PC-9 (cell line): ENCODE data around the gene ULK2. TPM values are rescaled to one million over a fixed set of nuclear protein-coding genes. Genes with fewer than 3 reads are reported as not detected.

Experiments used
- BruUV-seq: library from RNA; stranded (reverse); fragments of 400-500 nt; replicated peaks from 2 replicates; lab custom pipeline; 2021; lab: Mats Ljungman, UMichigan
- CTCF ChIA-PET: fragments of 300-600 bp; sonication (Branson Sonifier 250); formaldehyde crosslinking; loops from one replicate; lab custom pipeline; 2022; ENCODE audit warnings: antibody characterized with exemption; lab: Charles Lee
- POLR2A ChIA-PET: fragments of 300-600 bp; sonication (Branson Sonifier 250); formaldehyde crosslinking; loops from one replicate; lab custom pipeline; 2022; ENCODE audit warnings: antibody characterized with exemption; ENCODE audit not compliant: unreplicated experiment; lab: Charles Lee
- DNase-seq, 2 experiments: peaks; one replicate each; pipeline versions ENCODE4 v3.0.0 to v3.0.0-alpha.2; 2015 to 2022; ENCODE audit warnings: mixed read lengths in 1 of 2
- H2AFZ ChIP-seq: fragments of 200-600 bp; sonication (generic); 2 replicates; pipeline ENCODE4 v1.8.1; 2017; ENCODE audit warnings: antibody characterized with exemption
- H3F3A ChIP-seq: fragments of 200-600 bp; sonication (generic); 2 replicates; pipeline ENCODE4 v1.8.1; 2017; ENCODE audit warnings: antibody characterized with exemption, mild to moderate bottlenecking, low read depth; ENCODE audit not compliant: insufficient read depth
- H3K27ac ChIP-seq: fragments of 200-600 bp; sonication (generic); 2 replicates; pipeline ENCODE4 v1.6.1; 2016; ENCODE audit warnings: mixed run types
- H3K27me3 ChIP-seq: fragments of 200-600 bp; sonication (generic); 2 replicates; pipeline ENCODE4 v1.6.1; 2016; ENCODE audit warnings: low read depth, mixed run types; ENCODE audit not compliant: insufficient read depth
- H3K36me3 ChIP-seq: fragments of 200-600 bp; sonication (generic); 2 replicates; pipeline ENCODE4 v1.6.1; 2016; ENCODE audit warnings: low read depth, mixed run types
- H3K4me1 ChIP-seq: fragments of 200-600 bp; sonication (generic); replicated peaks from 2 replicates; pipeline ENCODE4 v1.6.1; 2016; ENCODE audit warnings: mixed run types; ENCODE audit not compliant: insufficient read depth
- H3K4me2 ChIP-seq: fragments of 200-600 bp; sonication (generic); 2 replicates; pipeline ENCODE4 v1.6.1; 2017; ENCODE audit warnings: mixed run types
- H3K4me3 ChIP-seq: fragments of 200-600 bp; sonication (generic); 2 replicates; pipeline ENCODE4 v1.6.1; 2016; ENCODE audit warnings: mixed run types
- H3K79me2 ChIP-seq: fragments of 200-600 bp; sonication (generic); 2 replicates; pipeline ENCODE4 v1.6.1; 2017; ENCODE audit warnings: low read depth, mixed run types
- H3K9me2 ChIP-seq: fragments of 200-600 bp; sonication (generic); 2 replicates; pipeline ENCODE4 v1.8.1; 2017; ENCODE audit warnings: mild to moderate bottlenecking; ENCODE audit not compliant: insufficient read depth
- H3K9me3 ChIP-seq: fragments of 200-600 bp; sonication (generic); 2 replicates; pipeline ENCODE4 v1.8.1; 2016; ENCODE audit warnings: low read depth; ENCODE audit not compliant: insufficient read depth
- H4K20me1 ChIP-seq: fragments of 200-600 bp; sonication (generic); 2 replicates; pipeline ENCODE4 v1.8.1; 2017; ENCODE audit not compliant: insufficient read depth
- EZH2 ChIP-seq: fragments of 200-600 bp; sonication (generic); IDR thresholded peaks from 2 replicates; pipeline ENCODE4 v1.8.0; 2017; ENCODE audit warnings: antibody characterized with exemption, low read depth
- intact Hi-C: fragments of 100-400 bp; cut with micrococcal nuclease; formaldehyde crosslinking; loops from one replicate; pipeline ENCODE4 v1.10.0; 2022; ENCODE audit not compliant: unreplicated experiment
- total RNA-seq: library from RNA; stranded (reverse); gene quantifications from 2 replicates; pipeline ENCODE4 v1.2.3, GENCODE V29; 2021
- TF ChIP-seq, protein P1 (sequence below): fragments of 200-600 bp; sonication (generic); conservative IDR thresholded peaks from 2 replicates; pipeline ENCODE4 v1.6.1; 2017; ENCODE audit warnings: mixed run types, antibody characterized with exemption, mild to moderate bottlenecking, moderate library complexity

The ULK2 gene
- total RNA-seq, 1 experiment from 2014 or later, result 8.7 TPM

DNA sequence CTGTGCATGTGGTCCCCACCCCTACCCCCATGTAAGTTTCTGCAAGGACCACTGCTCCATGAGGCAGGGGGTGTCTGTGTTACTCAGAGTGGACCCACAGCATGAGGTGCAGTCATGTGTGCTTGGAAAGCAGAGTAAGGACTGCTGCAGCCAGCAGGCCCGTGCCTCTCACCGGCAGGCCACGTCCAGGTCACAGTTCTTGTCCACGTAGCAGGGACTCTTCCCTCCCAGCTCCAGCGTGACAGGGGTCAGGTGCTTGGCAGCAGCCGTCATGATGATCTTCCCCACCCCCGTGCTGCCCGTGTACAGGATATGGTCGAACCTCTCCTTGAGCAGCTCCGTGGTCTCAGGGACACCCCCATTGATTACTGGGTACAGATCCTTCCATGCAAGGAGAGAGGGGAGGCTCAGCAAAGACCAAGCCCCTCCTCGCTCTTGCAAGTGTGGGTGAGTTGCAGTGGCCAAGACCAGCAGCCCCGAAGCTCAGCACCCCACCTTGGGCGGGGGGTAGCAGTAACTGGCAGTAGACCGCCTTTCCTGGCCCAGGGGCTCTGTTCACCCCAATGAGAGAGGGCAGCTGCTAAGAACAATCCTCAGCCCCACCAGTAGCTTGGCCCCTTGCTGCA is 125.8 kb downstream of the ULK2 start:
- POLR2A ChIA-PET, result no interaction called here
- TF ChIP-seq, protein P1, sequence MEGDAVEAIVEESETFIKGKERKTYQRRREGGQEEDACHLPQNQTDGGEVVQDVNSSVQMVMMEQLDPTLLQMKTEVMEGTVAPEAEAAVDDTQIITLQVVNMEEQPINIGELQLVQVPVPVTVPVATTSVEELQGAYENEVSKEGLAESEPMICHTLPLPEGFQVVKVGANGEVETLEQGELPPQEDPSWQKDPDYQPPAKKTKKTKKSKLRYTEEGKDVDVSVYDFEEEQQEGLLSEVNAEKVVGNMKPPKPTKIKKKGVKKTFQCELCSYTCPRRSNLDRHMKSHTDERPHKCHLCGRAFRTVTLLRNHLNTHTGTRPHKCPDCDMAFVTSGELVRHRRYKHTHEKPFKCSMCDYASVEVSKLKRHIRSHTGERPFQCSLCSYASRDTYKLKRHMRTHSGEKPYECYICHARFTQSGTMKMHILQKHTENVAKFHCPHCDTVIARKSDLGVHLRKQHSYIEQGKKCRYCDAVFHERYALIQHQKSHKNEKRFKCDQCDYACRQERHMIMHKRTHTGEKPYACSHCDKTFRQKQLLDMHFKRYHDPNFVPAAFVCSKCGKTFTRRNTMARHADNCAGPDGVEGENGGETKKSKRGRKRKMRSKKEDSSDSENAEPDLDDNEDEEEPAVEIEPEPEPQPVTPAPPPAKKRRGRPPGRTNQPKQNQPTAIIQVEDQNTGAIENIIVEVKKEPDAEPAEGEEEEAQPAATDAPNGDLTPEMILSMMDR, result no peak
- no peak for TF ChIP-seq EZH2
- intact Hi-C loops, result no loop called here

DNA sequence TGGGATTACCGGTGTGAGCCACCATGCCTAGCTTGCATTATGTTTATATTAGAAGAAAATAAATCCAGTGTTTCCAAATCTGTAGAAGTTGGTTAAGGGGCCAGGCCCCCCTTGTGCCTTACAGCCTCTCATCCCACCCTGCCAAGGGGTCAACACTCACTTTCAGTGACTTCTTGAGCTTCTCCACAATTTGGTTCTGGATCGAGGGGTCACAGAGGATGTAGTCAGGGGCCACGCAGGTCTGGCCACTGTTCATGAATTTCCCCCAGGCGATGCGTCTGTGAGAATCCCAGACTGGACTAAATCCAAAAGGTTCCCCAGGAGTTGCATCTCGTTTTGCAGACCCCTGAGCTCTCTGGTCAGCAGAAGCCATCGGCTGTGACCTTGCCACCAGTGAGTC is 126.8 kb downstream of the ULK2 start:
- no peak for DNase-seq
- POLR2A ChIA-PET, result interaction anchor here (0.6 to 0.7 kb wide), 2 partner anchors 38 to 39 kb away, joined by 5 to 6 read pairs; no protein-coding TSS in a partner anchor
- peaks cover 7% of the 10 kb centered on the region for H3K4me1 ChIP-seq
- H3K9me2 ChIP-seq, result no peaks in the 10 kb centered on the region
- peaks cover 3% of the 10 kb centered on the region for H3K36me3 ChIP-seq
- intact Hi-C loops, result no loop called here
- TF ChIP-seq, protein P1, result no peak
- no peak for TF ChIP-seq EZH2
- peaks cover 35% of the 10 kb centered on the region for H3F3A ChIP-seq
- H3K4me2 ChIP-seq, result no peak overlapping the region
- H2AFZ ChIP-seq, result no peak overlapping the region
- no TSS peak for BruUV-seq
- no peaks in the 10 kb centered on the region for H4K20me1 ChIP-seq
- CTCF ChIA-PET, result no interaction called here
- no peaks in the 10 kb centered on the region for H3K9me3 ChIP-seq
- H3K4me3 ChIP-seq, result no peak overlapping the region
- H3K27me3 ChIP-seq, result no peaks in the 10 kb centered on the region
- H3K27ac ChIP-seq, result no peak overlapping the region
- H3K79me2 ChIP-seq, result peaks cover 8% of the 10 kb centered on the region

More for the DNA sequence above, 125.8 kb downstream of the ULK2 start:
- H3F3A ChIP-seq, result peaks cover 39% of the 10 kb centered on the region
- no peak overlapping the region for H3K27ac ChIP-seq
- H3K4me3 ChIP-seq, result no peak overlapping the region
- no peak overlapping the region for H3K4me2 ChIP-seq
- no peaks in the 10 kb centered on the region for H3K9me3 ChIP-seq
- peaks cover 3% of the 10 kb centered on the region for H3K36me3 ChIP-seq
- H3K27me3 ChIP-seq, result no peaks in the 10 kb centered on the region
- H3K4me1 ChIP-seq, result peaks cover 18% of the 10 kb centered on the region
- peaks cover 17% of the 10 kb centered on the region for H3K79me2 ChIP-seq
- DNase-seq, result peak in 1 of 2 experiments; percentile 12
- H4K20me1 ChIP-seq, result no peaks in the 10 kb centered on the region
- H2AFZ ChIP-seq, result no peak overlapping the region
- CTCF ChIA-PET, result no interaction called here
- BruUV-seq, result no TSS peak
- no peaks in the 10 kb centered on the region for H3K9me2 ChIP-seq

DNA sequence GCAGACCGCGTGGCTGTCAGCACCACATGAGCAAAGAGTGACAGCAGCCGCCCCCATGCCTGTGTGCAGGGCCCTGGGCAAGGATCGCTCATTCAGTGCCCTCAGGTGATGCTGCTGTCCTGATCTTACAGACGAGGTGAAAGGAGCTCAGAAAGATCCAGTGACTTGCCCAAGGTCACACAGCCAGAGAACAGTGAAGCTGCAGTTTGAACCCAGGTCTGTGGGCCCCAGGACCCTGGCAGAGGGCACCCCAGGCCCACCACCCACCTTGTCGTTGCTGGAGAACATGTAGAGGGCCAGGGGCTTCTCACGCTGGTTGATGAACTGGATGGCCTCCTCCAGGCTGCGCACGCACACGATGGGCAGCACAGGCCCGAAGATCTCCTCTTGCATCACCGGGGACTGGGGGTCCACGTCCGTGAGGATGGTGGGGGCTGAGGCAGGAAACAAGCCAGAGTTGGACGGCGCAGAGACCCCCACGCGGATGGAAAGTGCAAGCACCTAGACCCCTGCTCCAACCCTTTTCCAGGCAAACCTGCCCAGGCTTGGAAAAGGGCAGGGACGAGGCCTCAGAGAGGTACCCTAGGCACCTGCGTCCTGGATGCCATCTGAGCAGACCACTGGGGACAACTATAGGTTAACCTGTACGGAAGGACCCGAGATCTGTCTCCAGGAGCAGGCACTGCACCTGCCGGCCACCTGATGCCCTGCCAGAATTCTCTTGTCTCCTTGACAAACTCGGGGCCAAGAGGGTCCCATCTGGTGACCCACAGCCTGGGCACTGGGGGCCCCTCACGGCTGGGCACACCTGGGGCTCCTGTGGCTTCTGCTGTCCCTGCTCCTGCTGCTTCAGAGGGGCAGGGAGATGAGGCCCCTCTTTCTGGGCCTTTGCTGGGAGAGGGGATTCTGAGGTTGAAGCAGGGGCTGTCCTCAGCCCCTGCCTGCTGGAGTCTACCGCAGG is 128.2 kb downstream of the ULK2 start:
- Histone ChIP-seq H4K20me1 (no peaks in the 10 kb centered on the region), H3K4me3 (no peak overlapping the region), H3K9me2 (no peaks in the 10 kb centered on the region), H3F3A (peaks cover 38% of the 10 kb centered on the region), H3K27me3 (no peaks in the 10 kb centered on the region), H3K4me1 (peaks cover 8% of the 10 kb centered on the region), H3K36me3 (peaks cover 3% of the 10 kb centered on the region; the same call in 1 of the 2 replicates), H2AFZ (no peak overlapping the region), H3K9me3 (no peaks in the 10 kb centered on the region), H3K4me2 (no peak overlapping the region), H3K27ac (no peak overlapping the region), H3K79me2 (no peaks in the 10 kb centered on the region; the same call in 1 of the 2 replicates)
- TF ChIP-seq, protein P1, result no peak
- TF ChIP-seq EZH2, result no peak
- no TSS peak for BruUV-seq
- intact Hi-C loops, result no loop called here
- POLR2A ChIA-PET, result no interaction called here
- CTCF ChIA-PET, result no interaction called here
- no peak for DNase-seq
